Body of pancreas (tissue), 4 donors: ENCODE measurements around the gene SPSB2.

ENCODE experiments used
- CTCF ChIP-seq, 7 experiments: fragments of 450-650 bp in 4 of 7; fragments of 200-600 bp in 3 of 7; sonication (generic) in 3 of 7; IDR thresholded peaks; one replicate each; pipeline ENCODE4 v1.5.1; 2016 to 2019; ENCODE audit warnings: antibody characterized with exemption in 7 of 7
- POLR2A ChIP-seq, 3 donors: fragments of 450-650 bp; IDR thresholded peaks; one replicate each; pipeline ENCODE4 v1.6.1; 2016; ENCODE audit warnings: antibody characterized with exemption in 3 of 3, mild to moderate bottlenecking in 2 of 3

GRCh38 chr12:6826734-6827436 is 46.2 kb downstream of the SPSB2 start:
- TF ChIP-seq CTCF (IDR thresholded peaks at IDR 0.05) (no peak), POLR2A (IDR thresholded peaks at IDR 0.05) (no peak)
